GM13976 (cell line): ENCODE data around the gene CYTH2.

Source experiments
- DNase-seq: peaks from one replicate; pipeline ENCODE4 v3.0.0; 2012; ENCODE audit warnings: low spot score
- in situ Hi-C: fragments of 300-500 bp; cut with MboI; formaldehyde crosslinking; loops from one replicate; pipeline ENCODE4 v1.12.0; 2022; ENCODE audit warnings: low sequenced_read_pairs, mixed read lengths, inconsistent platforms; ENCODE audit not compliant: unreplicated experiment
- TF ChIP-seq, protein P1 (sequence below): IDR thresholded peaks from 2 replicates; pipeline ENCODE4 v1.5.1; 2012; ENCODE audit warnings: borderline replicate concordance, mild to moderate bottlenecking; ENCODE audit not compliant: insufficient read depth; ENCODE audit errors: extremely low read depth, missing control alignments, control extremely low read depth

Gene CYTH2

DNA sequence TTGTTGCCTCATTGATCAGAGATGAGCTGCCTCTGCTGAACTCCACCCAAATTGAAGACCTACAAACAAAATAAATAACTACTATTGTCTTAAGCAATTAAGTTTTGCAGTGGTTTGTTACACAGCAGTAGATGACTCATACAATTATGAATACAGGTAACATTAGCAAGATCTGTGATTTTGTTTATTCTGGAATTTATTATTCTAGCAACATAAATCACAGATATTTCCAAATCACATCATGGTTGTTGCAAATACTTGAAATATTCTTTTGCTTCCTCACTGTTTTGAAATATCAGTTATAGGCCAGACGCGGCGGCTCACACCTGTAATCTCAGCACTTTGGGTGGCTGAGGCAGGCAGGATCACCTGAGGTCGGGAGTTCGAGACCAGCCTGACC lies 55.6 kb downstream of the CYTH2 start:
- no peak for DNase-seq
- TF ChIP-seq, protein P1, sequence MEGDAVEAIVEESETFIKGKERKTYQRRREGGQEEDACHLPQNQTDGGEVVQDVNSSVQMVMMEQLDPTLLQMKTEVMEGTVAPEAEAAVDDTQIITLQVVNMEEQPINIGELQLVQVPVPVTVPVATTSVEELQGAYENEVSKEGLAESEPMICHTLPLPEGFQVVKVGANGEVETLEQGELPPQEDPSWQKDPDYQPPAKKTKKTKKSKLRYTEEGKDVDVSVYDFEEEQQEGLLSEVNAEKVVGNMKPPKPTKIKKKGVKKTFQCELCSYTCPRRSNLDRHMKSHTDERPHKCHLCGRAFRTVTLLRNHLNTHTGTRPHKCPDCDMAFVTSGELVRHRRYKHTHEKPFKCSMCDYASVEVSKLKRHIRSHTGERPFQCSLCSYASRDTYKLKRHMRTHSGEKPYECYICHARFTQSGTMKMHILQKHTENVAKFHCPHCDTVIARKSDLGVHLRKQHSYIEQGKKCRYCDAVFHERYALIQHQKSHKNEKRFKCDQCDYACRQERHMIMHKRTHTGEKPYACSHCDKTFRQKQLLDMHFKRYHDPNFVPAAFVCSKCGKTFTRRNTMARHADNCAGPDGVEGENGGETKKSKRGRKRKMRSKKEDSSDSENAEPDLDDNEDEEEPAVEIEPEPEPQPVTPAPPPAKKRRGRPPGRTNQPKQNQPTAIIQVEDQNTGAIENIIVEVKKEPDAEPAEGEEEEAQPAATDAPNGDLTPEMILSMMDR = no peak
- in situ Hi-C loops = no loop called here

DNA sequence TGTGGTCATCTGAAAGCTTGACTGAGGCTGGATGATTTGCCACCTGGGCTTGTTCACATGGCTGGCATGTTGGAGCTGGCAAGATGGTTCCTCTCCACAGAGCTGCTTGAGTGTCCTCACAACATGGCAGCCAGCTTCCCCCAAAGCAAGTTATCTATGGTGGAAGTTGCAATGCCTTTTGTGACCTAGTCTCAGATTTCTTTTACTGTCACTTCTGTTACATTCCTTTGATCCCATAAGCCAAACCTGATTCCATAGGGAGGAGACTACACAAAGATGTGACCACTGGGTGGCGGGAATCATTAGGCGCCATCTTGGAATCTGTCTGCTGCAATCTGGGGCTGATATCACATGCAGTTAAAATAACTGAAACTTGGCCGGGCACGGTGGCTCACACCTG lies 60.0 kb downstream of the CYTH2 start:
- in situ Hi-C loops = no loop called here
- DNase-seq = no peak
- TF ChIP-seq, protein P1 = no peak

DNA sequence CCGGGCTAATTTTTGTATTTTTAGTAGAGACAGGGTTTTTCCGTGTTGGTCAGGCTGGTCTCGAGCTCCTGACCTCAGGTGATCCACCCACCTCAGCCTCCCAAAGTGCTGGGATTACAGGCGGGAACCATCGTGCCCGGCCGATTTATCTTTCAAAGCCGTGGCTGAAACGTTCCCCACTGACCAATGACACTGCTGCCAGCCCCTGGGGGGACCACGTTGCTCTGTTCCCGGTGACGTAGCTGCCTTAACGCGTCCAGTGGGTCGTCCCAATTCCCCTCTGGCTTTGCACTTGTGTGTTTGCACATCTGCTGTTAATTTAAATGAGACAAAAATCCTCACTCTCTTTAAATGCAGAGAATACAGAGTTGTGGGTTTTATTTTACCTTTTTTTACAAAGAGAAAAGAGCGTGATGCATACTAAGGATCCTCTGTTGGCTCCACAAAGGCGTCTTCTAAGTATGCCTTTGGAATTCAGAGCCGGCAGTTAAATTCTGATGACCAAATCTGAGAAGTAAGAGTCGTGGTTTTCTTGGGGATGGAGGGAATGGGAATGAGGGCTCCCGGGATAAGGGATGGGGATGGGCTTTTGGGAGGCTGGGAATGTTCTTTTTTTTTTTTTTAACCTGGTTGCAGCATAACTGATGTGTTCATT lies 61.0 kb downstream of the CYTH2 start:
- in situ Hi-C loops = no loop called here

DNA sequence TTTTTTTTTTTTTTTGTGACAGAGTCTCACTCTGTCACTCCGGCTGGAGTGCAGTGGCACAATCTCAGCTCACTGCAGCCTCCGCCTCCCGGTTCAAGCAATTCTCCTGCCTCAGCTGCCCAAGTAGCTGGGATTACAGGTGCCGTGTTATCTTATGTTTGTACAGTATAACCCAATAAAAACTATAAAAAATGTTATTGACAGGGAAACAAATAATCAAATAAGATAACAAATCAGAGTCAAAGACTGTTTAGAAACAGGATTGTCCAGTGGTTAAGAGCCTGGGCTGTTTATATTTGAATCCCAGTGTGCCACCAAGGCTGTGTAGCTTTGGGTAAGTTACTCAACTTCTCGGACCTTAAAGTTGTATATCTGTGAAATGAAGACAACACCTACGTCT lies 61.6 kb downstream of the CYTH2 start:
- in situ Hi-C loops = no loop called here

More for the DNA sequence above, 61.0 kb downstream of the CYTH2 start:
- no peak for DNase-seq
- TF ChIP-seq, protein P1 = no peak

More for the DNA sequence above, 61.6 kb downstream of the CYTH2 start:
- no peak for DNase-seq
- TF ChIP-seq, protein P1 = no peak
